Osteoblast (primary cell): ENCODE measurements around the gene PLEKHG3. TPM values are rescaled to one million over a fixed set of nuclear protein-coding genes. Genes with fewer than 3 reads are reported as not detected.

ENCODE experiments used
- DNase-seq: peaks from one replicate; pipeline ENCODE4 v3.0.0; 2011; ENCODE audit warnings: low spot score, mixed read lengths; ENCODE audit not compliant: insufficient read length; ENCODE audit errors: missing footprints
- H2AFZ ChIP-seq: 2 replicates; pipeline ENCODE4 v1.6.0; 2011; ENCODE audit warnings: mild to moderate bottlenecking, low read length
- H3K27ac ChIP-seq: 2 replicates; pipeline ENCODE4 v1.5.1; 2011; ENCODE audit warnings: mild to moderate bottlenecking, low read depth, low read length, moderate library complexity
- H3K27me3 ChIP-seq: 2 replicates; pipeline ENCODE4 v1.6.0; 2012; ENCODE audit warnings: mild to moderate bottlenecking, control low read depth, inconsistent platforms, low read length, moderate library complexity; ENCODE audit not compliant: insufficient read depth
- H3K36me3 ChIP-seq: 2 replicates; pipeline ENCODE4 v1.5.1; 2011; ENCODE audit warnings: mild to moderate bottlenecking, low read length, control low read depth, moderate library complexity; ENCODE audit not compliant: insufficient read depth
- H3K4me1 ChIP-seq: 2 replicates; pipeline ENCODE4 v1.5.1; 2011; ENCODE audit warnings: mild to moderate bottlenecking, low read length, control low read depth, moderate library complexity; ENCODE audit not compliant: insufficient read depth
- H3K4me2 ChIP-seq: 2 replicates; pipeline ENCODE4 v1.6.0; 2011; ENCODE audit warnings: mild to moderate bottlenecking, low read length; ENCODE audit not compliant: insufficient read depth
- H3K4me3 ChIP-seq: fragments of 200-600 bp; sonication (generic); 3 replicates; pipeline ENCODE4 v1.5.1; 2012; ENCODE audit warnings: mild to moderate bottlenecking, low read length, inconsistent platforms; ENCODE audit not compliant: insufficient read depth
- H3K79me2 ChIP-seq: 2 replicates; pipeline ENCODE4 v1.6.0; 2012; ENCODE audit warnings: mild to moderate bottlenecking, low read length, control low read depth, inconsistent platforms; ENCODE audit not compliant: insufficient read depth
- H3K9me3 ChIP-seq: 2 replicates; pipeline ENCODE4 v1.5.1; 2011; ENCODE audit warnings: low read depth, low read length, control low read depth
- H4K20me1 ChIP-seq: 2 replicates; pipeline ENCODE4 v1.6.0; 2012; ENCODE audit warnings: mild to moderate bottlenecking, low read length, control low read depth; ENCODE audit not compliant: insufficient read depth
- total RNA-seq: library from RNA; depleted of rRNA; stranded (reverse); fragments of >200 nt; gene quantifications from 2 replicates; pipeline ENCODE4 v1.2.3, GENCODE V29; 2012
- TF ChIP-seq, protein P1 (sequence below): IDR thresholded peaks from 2 replicates; pipeline ENCODE4 v1.5.1; 2011; ENCODE audit warnings: mild to moderate bottlenecking, low read depth, low read length, moderate library complexity; ENCODE audit errors: extremely low read depth

The PLEKHG3 gene
- total RNA-seq, 1 donor: 5.4 TPM

DNA sequence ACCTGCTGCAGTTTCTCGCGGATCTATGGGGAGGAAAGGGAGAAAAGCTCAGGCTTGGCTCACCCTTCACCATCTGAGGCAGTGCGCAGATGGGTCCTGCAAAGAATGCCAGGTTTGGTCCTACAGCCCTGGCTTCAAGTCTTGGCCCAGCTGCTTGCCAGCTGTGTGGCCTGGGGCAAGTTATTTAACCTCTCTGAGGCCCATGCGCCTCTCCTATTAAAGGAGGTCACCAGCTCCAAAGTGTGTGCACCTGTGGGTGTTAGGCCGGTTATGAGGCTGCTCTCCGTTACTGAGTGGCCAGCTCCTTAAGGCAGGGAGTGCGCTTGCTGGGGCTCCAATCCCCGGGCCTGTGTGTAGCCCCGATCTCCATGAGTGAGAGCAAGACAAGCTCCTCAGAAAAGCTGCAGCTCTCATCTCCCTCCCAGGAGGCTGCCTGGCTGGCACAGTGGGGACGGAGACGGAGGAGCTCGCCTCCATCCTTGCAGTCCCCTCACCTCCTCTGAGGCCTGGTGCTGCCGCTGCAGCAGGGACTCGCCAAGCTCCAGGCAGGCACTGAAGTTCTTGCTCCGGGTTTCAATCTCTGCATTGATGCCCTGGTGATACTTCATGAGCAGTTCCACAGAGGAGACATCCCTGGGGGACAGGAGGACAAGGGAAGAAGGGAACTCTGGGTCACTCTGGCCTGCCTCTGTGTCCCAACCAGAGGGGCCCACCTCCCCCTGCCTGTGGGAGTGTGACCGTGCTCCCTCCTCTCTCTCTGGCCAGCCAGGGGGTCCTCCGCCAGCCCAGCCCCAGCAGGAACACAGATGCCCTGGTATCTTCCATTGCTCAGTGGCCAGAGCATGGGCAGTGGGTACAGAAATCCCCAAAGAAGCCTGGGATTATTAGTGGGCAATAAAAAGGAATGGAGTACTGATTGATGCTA lies 65.1 kb downstream of the PLEKHG3 start:
- Histone ChIP-seq H3K79me2 (no peaks in the 10 kb centered on the region), H3K4me2 (no peak overlapping the region), H3K9me3 (no peaks in the 10 kb centered on the region), H3K4me3 (no peak overlapping the region), H3K36me3 (no peaks in the 10 kb centered on the region), H2AFZ (no peak overlapping the region), H4K20me1 (no peaks in the 10 kb centered on the region), H3K27ac (no peak overlapping the region), H3K4me1 (peaks cover 4% of the 10 kb centered on the region), H3K27me3 (peaks cover 10% of the 10 kb centered on the region)
- TF ChIP-seq, protein P1, sequence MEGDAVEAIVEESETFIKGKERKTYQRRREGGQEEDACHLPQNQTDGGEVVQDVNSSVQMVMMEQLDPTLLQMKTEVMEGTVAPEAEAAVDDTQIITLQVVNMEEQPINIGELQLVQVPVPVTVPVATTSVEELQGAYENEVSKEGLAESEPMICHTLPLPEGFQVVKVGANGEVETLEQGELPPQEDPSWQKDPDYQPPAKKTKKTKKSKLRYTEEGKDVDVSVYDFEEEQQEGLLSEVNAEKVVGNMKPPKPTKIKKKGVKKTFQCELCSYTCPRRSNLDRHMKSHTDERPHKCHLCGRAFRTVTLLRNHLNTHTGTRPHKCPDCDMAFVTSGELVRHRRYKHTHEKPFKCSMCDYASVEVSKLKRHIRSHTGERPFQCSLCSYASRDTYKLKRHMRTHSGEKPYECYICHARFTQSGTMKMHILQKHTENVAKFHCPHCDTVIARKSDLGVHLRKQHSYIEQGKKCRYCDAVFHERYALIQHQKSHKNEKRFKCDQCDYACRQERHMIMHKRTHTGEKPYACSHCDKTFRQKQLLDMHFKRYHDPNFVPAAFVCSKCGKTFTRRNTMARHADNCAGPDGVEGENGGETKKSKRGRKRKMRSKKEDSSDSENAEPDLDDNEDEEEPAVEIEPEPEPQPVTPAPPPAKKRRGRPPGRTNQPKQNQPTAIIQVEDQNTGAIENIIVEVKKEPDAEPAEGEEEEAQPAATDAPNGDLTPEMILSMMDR: no peak
- DNase-seq: peak; percentile 87

DNA sequence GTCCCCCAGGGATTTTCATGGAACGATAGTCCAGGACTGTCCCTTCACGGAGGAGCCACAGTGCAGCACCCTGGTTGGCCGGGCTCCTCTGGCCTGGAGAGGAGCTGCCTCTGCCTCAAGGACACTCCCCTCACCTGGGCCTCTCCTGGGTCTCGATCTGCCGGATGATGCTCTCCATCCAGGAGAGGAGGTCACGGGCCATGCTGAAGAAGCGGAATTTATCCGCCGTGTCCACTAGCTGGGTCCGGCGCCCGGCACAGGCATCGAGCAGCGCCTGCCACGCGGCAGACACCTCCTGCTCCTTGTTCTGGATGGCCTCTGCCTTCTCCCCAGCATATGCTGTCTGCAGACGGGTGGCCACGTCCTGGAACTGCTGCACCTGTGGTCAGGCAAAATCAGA lies 66.5 kb downstream of the PLEKHG3 start:
- peaks cover 13% of the 10 kb centered on the region for H3K27me3 ChIP-seq
- peak; percentile 56 for DNase-seq
- no peak overlapping the region for H2AFZ ChIP-seq
- no peaks in the 10 kb centered on the region for H3K79me2 ChIP-seq
- H4K20me1 ChIP-seq: no peaks in the 10 kb centered on the region
- H3K4me1 ChIP-seq: no peaks in the 10 kb centered on the region
- no peaks in the 10 kb centered on the region for H3K9me3 ChIP-seq
- H3K27ac ChIP-seq: no peak overlapping the region
- H3K36me3 ChIP-seq: no peaks in the 10 kb centered on the region
- no peak overlapping the region for H3K4me2 ChIP-seq
- no peak overlapping the region for H3K4me3 ChIP-seq
- TF ChIP-seq, protein P1: no peak

DNA sequence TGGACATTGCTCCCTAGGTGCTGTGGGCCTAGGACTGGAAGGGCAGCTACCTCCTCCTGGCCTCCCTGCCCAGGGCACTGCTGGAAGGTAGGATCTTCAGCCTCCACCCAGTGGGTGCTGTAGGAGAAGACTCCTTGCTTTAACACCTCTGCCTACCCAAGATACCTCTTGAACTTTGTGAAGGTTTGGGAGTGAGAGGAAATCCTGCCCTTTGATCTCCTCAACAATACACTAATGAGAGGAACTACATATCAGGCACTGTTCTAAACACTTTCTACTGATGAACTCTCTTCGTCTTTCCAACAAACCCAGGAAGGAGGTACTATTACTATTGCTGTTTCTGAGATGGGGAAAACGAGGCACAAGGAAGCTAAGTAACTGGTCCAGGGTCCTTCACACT lies 66.9 kb downstream of the PLEKHG3 start:
- H3K36me3 ChIP-seq: no peaks in the 10 kb centered on the region
- no peaks in the 10 kb centered on the region for H3K9me3 ChIP-seq
- H2AFZ ChIP-seq: no peak overlapping the region
- DNase-seq: no peak
- H4K20me1 ChIP-seq: no peaks in the 10 kb centered on the region
- no peaks in the 10 kb centered on the region for H3K79me2 ChIP-seq
- no peak overlapping the region for H3K4me3 ChIP-seq
- no peak overlapping the region for H3K4me2 ChIP-seq
- H3K4me1 ChIP-seq: no peaks in the 10 kb centered on the region
- TF ChIP-seq, protein P1: no peak
- no peak overlapping the region for H3K27ac ChIP-seq
- H3K27me3 ChIP-seq: peaks cover 13% of the 10 kb centered on the region

DNA sequence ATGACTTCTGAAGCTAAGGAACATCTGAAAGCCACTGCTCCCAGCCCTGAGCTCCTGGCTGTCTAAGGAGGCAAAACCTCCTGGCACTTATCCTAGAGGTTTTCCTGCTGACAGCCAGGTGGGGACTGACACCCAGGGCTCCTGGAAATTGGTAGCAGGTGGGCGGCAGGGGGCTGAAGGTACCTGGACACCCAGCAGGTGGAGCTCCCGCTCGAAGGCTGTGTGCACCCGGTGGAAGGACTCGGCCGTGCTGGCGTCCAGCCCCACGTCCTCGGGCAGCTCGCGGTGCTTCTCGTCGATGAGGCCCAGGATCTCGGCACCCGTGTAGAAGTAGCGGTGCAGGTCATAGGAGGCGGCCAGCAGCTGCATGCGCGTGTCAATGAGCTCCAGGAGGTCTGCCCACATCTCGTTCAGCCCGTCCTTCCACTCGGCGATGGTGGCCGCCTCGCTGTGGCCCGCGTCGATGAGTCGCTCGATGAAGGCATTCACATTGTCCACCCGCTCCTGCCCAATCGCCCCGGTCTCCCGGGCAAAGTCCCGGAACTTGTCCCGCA lies 68.2 kb downstream of the PLEKHG3 start:
- Histone ChIP-seq H3K4me1 (no peaks in the 10 kb centered on the region), H3K27ac (no peak overlapping the region), H4K20me1 (no peaks in the 10 kb centered on the region), H3K79me2 (no peaks in the 10 kb centered on the region), H2AFZ (no peak overlapping the region), H3K27me3 (peaks cover 13% of the 10 kb centered on the region), H3K4me2 (no peak overlapping the region), H3K4me3 (no peak overlapping the region), H3K36me3 (no peaks in the 10 kb centered on the region), H3K9me3 (no peaks in the 10 kb centered on the region)
- TF ChIP-seq, protein P1: no peak
- no peak for DNase-seq
